GM20431 (cell line): Measurements from ENCODE around the gene DEFB113.
"Not testable (repeated sequence)": the region's sequence is repeated elsewhere in the genome, so short reads cannot be mapped to it uniquely, and the experiment has no call there.

Experiments used
- in situ Hi-C: fragments of 300-500 bp; cut with MseI, MboI; formaldehyde crosslinking; loops from one replicate; pipeline ENCODE4 v1.15.0; 2020; ENCODE audit warnings: low sequenced_read_pairs; ENCODE audit not compliant: unreplicated experiment

The DEFB113 gene

GRCh38 chr6:49969605-49970004 is at the start of gene DEFB113:
Gene DEFB113 (minus strand): TSS chr6:49969625. CDS start chr6:49969625, 0 bp downstream.
- in situ Hi-C loops: no loop called here

GRCh38 chr6:50007819-50008218 is 38.4 kb upstream of the DEFB113 start:
- in situ Hi-C loops: no loop called here

GRCh38 chr6:50003139-50003538 is 33.7 kb upstream of the DEFB113 start:
- in situ Hi-C loops: no loop called here

GRCh38 chr6:49995278-49995677 is 25.9 kb upstream of the DEFB113 start:
- in situ Hi-C loops: no loop called here

GRCh38 chr6:49988900-49989299 is 19.5 kb upstream of the DEFB113 start:
- in situ Hi-C loops: no loop called here

GRCh38 chr6:49987749-49988148 is 18.3 kb upstream of the DEFB113 start:
- in situ Hi-C loops: no loop called here

GRCh38 chr6:49986551-49986950 is 17.1 kb upstream of the DEFB113 start:
- in situ Hi-C loops: no loop called here

GRCh38 chr6:49982046-49982445 is 12.6 kb upstream of the DEFB113 start:
- in situ Hi-C loops: no loop called here

- in situ Hi-C loops: no loop called here
Measured at GRCh38 chr6:49980898-49981297, 11.5 kb upstream of the DEFB113 start.

- in situ Hi-C loops: no loop called here
Measured at GRCh38 chr6:49979584-49979983, 10.2 kb upstream of the DEFB113 start.

- in situ Hi-C loops: no loop called here
Measured at GRCh38 chr6:49978332-49979226, 9.2 kb upstream of the DEFB113 start.

- in situ Hi-C loops: no loop called here
Measured at GRCh38 chr6:49966823-49967222, 2.6 kb downstream of the DEFB113 start.

GRCh38 chr6:49966334-49966733 is 3.1 kb downstream of the DEFB113 start:
- in situ Hi-C loops: no loop called here

- in situ Hi-C loops: no loop called here
Measured at GRCh38 chr6:49964064-49964463, 5.4 kb downstream of the DEFB113 start, which contains the start of gene DEFB114. Gene DEFB114 (minus strand): TSS chr6:49964164. CDS start chr6:49964105, 59 bp downstream.

- in situ Hi-C loops: no loop called here
Measured at GRCh38 chr6:49958180-49958579, 11.2 kb downstream of the DEFB113 start.

GRCh38 chr6:49955847-49956246 is 13.6 kb downstream of the DEFB113 start:
- in situ Hi-C loops: no loop called here

- in situ Hi-C loops: no loop called here
Measured at GRCh38 chr6:49951926-49952325, 17.5 kb downstream of the DEFB113 start.

GRCh38 chr6:49950415-49950751 is 19.0 kb downstream of the DEFB113 start:
- in situ Hi-C loops: no loop called here

GRCh38 chr6:49949062-49949461 is 20.4 kb downstream of the DEFB113 start:
- in situ Hi-C loops: no loop called here

GRCh38 chr6:49946835-49947234 is 22.6 kb downstream of the DEFB113 start:
- in situ Hi-C loops: no loop called here

- in situ Hi-C loops: not testable (repeated sequence)
Measured at GRCh38 chr6:49944068-49944467, 25.4 kb downstream of the DEFB113 start.

- in situ Hi-C loops: no loop called here
Measured at GRCh38 chr6:49939993-49940498, 29.4 kb downstream of the DEFB113 start.
